ENCODE results near the gene LILRA6.

GRCh38 chr19:54282686-54283470, 40.3 kb upstream of the LILRA6 start:
- TF ChIP-seq CTCF (IDR thresholded peaks at IDR 0.05) = no peak
- TF ChIP-seq POLR2A (IDR thresholded peaks at IDR 0.05) = no peak
